GM18505 (cell line): Measurements from ENCODE around the gene TMED4.
"Not testable (repeated sequence)": the region's sequence is repeated elsewhere in the genome, so short reads cannot be mapped to it uniquely, and the experiment has no call there.

Experiments
- ATAC-seq: cut with Tn5 transposase; IDR thresholded peaks from one replicate; pipeline ENCODE4 v1.9.1; 2021; ENCODE audit not compliant: unreplicated experiment
- POLR2A ChIP-seq: IDR thresholded peaks from 4 replicates; pipeline ENCODE4 v1.6.1; 2011; ENCODE audit warnings: borderline replicate concordance; ENCODE audit not compliant: insufficient read depth, insufficient read length; ENCODE audit errors: extremely low read depth

Gene TMED4

DNA sequence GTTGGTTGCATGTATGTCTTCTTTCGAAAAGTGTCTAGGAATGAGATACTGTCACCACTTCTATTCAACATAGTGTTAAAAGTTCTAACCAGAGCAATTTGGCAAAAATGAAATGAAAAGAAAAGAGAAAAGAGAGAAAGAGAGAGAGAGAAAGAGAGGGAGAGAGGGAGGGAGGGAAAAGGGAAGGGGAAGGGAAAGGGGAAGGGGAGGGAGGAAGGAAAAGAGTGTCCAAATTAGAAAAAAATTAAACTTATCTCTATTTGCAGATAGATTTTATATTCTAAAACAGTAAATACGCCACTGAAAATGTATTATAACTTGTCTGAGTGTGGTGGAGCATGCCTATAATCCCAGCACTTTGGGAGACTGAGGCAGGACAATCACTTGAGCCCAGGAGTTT is 24.5 kb downstream of the TMED4 start:
- ATAC-seq, result no peak
- no peak for TF ChIP-seq POLR2A

DNA sequence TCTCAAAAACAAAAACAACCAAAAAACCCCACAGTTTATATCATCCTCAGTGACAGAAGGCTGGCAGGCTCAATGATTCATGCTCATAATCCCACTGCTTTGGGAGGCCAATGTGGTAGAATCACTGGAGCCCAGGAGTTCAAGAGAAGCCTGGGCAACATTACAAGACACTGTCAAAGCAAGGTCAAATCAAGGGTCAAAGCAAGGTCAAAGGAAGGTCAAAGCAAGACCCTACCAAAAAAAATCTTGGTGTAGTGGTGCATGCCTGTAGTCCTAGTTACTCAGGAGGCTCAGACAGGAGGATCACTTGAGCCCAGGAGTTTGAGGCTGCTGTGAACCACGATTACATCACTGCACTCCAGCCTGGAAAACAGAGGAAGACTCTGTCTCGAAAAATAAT is 26.7 kb downstream of the TMED4 start:
- no peak for TF ChIP-seq POLR2A
- no peak for ATAC-seq

DNA sequence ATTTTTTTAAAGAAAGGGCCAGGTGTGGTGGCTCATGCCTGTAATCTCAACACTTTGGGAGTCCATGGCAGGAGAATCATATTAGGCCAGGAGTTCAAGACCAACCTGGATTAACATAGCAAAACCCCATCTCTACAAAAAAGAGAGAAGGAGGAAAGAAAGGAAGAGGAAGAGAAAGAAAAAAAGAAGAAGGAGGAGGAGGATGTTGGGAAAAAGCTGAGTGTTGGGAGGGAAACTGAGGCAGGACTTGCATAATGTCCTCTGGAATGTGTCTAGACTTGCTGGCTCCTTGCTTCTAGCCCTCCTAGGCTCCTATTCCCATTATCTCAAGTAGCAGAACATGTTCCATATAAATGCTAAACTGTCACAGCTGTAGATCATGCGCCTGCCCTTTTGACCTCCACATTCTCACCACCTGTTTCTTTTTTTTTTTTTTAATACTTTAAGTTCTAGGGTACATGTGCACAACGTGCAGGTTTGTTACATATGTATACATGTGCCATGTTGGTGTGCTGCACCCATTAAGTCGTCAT is 29.5 kb downstream of the TMED4 start:
- ATAC-seq, result not testable (repeated sequence)

DNA sequence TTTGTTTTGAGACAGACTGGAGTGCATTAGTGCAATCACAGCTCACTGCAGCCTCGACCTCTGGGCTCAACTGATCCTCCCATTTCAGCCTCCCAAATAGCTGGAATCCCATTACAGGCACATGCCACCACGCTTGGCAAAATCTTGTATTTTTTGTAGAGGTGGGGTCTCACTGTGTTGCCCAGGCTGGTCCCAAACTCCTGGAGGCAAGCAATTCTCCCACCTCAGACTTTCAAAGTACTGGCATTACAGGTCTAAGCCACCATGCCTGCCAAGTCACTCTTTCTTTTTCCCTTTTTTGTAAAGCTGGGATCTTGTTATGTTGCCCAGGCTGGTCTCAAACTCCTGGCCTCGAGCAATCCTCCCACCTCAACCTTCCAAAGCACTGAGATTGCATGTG is 32.6 kb downstream of the TMED4 start:
- TF ChIP-seq POLR2A, result no peak
- no peak for ATAC-seq

DNA sequence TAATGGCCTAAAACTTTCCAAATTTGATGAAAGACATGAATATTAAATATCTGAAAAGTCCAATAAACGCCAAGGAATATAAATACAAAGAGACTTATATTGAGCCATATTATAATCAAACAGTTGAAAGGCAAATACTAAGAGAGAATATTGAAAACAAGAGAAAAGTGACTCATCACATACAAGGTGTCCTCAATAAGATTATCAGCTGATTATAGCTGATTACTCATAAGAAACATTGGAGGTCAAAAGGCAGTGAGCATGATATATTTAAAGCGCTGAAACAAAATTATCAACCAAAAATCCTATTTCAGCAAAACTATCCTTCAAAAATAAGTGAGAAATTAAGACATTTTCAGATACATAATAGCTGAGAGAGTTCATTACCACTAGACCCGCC is 33.1 kb downstream of the TMED4 start:
- TF ChIP-seq POLR2A, result no peak
- no peak for ATAC-seq

DNA sequence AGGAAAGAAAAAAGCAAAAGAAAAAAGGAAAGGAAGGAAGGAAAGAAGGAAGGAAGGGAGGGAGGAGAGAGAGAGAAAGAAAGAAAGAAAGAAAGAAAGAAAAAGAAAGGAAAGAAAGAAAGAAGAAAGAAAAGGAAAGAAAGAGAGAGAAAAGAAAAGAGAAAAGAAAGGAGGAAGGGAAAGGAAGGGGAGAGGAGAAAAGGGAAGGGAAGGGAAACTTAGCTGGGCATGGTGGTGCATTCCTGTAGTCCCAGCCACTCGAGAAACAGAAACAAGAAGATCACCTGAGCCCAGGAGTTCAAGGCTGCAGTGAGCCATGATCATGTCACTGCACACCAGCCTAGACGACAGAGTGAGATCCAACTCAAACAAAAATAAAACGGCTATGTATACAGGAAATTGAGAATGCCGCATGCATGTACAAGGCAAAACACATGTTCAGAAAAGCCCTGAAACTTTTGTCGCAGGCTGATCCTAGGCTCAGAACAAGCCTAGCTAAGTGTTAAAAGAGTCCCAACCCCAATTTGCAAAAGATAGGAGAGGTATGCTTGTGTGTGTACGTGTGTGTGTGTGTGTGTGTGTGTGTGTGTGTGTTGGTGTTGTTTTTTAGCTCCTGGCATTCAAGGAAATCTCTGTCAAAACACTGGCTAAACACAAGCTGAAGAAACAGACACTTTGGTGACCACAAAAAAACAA is 34.3 kb downstream of the TMED4 start:
- no peak for TF ChIP-seq POLR2A
- ATAC-seq, result no peak

DNA sequence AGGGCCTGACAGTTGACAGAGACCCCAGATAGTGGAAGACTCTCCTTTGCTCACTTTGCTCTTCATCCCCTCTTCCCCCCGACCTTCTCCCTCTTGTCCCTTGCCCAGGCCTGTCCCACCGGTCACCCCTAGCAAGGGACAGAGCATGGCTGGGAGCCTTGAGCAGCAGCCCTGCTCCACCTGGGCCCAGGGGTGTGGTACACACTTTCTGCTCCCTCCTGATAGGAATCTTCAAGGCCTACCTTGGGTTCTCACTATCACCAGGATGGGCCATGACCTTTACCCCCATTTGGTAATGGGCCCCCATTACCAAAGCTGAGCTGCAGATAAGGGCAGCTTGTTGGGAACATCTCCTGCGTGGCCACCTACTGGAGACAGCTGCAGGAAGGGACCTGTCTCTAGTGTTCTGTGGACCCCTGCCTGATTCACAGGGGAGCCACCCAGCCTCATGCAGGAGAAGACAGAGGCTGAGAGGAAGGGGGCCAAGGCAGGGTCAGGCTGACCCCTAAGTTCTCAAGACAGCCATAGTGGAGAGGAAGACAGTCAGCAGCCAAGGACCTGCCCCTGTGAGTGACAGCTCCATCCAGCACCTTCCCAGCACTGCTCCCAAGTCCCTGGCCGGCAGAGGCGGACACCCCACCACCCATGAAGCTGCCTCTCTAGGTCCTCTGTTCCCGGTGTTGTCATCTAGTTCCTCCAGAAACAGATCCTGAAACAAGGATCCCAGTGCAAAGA is 40.0 kb downstream of the TMED4 start:
- no peak for TF ChIP-seq POLR2A
- ATAC-seq, result no peak

DNA sequence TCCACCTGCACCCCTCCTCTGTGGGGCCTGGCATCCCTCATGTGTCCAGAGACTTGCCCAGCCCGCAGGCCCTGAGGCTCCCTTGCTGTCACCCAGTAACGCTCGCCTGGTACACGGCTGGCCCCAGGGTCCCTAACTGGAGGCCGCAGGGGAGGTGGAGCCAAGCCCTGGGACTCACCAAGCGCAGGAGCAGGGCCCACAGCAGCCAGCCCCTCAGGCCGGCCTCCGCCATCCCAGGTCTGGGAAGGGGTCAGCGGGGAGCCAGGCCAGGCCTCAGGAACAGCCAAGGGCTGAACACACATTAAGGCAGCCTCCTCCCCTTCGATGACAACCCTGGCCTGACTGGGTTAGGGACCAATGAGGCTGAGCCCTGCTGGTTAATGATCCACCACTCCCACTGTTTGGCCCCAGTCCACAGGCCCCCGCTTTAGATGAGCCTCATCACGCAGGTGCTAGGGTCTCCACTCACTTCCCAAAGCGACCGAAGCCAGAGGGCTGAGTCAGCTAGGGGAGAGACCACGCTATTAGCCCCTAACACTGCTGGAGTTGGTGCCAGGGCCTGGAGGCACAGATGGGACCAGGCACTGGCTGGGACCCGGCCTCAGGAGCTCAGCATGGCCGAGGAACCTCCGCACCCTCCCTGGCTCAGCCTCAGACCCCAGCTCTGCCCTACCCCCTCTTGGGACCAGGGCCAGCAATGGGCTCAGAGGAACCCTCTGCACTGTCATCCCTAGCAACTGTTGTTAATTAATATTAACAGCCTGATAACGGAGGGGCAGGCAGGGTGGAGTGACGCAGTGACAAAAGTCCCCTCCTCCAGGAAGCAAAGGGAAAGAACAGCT is 40.8 kb downstream of the TMED4 start, which contains the start of gene NPC1L1:
NPC1L1 (minus strand) TSS at position 303 of the 842 bp plus-strand sequence; CDS start at position 232, 71 bp downstream.
- no peak for TF ChIP-seq POLR2A
- ATAC-seq, result no peak

DNA sequence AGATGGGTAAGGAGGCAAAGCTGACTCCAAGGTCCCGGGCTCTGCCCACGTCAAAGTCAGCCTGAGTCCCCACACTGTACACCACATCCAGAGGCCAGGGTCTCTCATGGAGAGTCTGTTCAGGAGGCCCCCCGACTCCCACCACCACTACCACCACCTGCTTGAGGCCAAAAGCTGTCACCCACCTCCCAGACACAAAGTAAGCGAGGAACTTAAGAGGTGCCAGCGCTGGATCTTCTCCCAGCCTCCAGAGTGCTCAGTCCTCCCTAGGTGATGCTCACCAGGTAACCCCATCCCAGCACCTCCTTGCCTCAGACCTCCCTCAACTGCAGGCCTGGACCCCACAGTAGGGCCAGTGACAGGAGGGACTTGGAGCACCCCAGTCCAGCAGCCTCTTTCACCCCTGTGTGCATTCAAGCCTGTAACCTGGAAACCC is 41.4 kb downstream of the TMED4 start:
- no peak for TF ChIP-seq POLR2A
- no peak for ATAC-seq

DNA sequence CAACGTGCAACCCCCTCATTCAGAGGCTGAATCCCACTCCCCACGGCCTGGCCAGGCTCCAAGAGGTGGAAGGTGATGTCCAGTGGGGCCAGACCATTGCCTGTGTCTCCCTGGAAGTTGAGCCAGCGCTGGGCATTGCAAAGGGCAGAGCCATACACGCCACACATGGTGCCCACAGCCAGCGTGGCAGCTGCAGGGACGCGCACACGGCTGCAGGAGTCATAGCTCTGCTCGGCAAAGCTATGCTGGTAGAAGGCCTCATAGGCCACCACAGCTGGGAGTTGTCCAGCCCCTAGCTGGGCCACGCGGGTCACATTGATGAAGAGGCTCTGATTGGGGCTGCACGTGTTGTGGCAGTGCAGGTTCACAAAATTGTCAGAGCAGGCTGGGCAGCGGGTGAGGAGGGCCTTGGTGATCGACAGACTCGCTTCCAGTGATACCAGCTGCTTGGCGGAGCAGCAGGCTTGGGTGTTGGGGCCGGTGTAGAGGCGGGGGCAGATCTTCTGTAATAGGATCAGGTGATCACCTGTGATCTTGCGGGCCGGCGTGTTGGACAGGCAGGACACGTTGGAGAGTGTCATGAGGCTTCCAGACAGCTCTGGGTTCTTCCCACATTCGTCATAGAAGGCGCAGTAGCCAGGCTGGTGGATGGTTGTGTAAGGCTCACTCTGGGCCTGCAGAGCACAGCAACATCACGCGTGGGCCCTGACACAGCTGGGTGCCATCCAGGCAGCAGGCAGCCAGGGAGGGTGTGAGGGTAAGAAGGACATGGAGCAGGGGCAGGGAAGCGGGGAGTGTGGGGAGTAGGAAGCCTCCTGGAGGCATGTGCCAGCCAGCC is 42.1 kb downstream of the TMED4 start:
- TF ChIP-seq POLR2A, result no peak
- no peak for ATAC-seq

DNA sequence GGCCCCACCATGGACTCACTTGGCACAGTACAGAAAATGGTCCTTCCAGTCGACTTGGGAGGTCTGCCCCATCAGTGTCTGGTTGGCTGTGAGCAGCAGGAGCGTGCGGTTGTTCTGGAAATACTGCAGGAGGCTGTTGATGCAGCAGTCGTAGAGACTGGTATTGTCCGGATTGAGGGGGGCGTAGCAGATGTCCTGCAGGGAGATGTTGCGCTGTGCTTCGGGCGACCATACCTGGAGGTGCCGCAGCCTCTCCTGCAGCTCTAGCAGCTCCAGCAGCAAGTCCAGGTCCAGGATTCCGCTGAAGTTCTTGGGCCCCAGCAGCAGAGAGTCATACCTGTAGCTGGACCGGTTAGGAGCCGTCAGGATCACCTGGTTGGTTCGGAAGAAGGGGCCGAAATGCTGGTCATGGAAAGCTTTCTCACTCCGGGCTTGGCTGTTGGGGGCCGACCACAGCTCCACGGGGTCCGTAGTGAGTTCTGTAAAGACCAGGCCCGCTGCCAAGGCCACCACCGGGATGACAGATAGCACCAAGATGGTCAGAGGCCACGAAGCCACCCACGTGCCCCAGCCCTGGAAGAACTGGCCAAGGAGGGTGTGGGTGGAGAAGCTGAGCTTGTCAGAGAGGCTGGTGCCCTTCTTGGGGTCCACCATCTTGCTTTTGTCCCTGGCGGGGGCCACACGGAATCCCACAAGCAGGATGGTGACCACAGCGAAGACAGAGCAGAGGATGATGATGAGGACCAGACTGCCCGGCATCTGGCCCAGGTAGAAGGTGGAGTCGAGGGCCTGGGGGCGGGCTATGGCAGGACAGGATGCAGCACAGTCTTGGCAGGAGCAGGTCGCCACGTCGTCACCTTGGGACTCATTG is 43.0 kb downstream of the TMED4 start:
- no peak for TF ChIP-seq POLR2A
- no peak for ATAC-seq
